Testis (tissue), 3 donors: Measurements from ENCODE around the gene TCF12. TPM values are rescaled to one million over a fixed set of nuclear protein-coding genes. Genes with fewer than 3 reads are reported as not detected.

Experiments used
- DNase-seq: peaks from one replicate; pipeline ENCODE4 v3.0.0-alpha.2; 2019
- H3K27ac ChIP-seq, 2 donors: fragments of 200-600 bp; sonication (generic); one replicate each; pipeline ENCODE4 v1.5.1; 2019
- H3K27me3 ChIP-seq: fragments of 200-600 bp; sonication (generic); one replicate; pipeline ENCODE4 v1.5.1; 2019
- H3K36me3 ChIP-seq: fragments of 200-600 bp; sonication (generic); one replicate; pipeline ENCODE4 v1.5.1; 2017; ENCODE audit warnings: low read depth; ENCODE audit errors: missing control alignments
- H3K4me1 ChIP-seq: fragments of 200-600 bp; sonication (generic); one replicate; pipeline ENCODE4 v1.5.1; 2019
- H3K4me3 ChIP-seq, 2 donors: fragments of 200-600 bp; sonication (generic); one replicate each; pipeline ENCODE4 v1.5.1; 2017 to 2019
- H3K9me3 ChIP-seq: fragments of 200-600 bp; sonication (generic); one replicate; pipeline ENCODE4 v1.5.1; 2017
- POLR2A ChIP-seq: fragments of 450-650 bp; IDR thresholded peaks from one replicate; pipeline ENCODE4 v1.6.1; 2017; ENCODE audit warnings: antibody characterized with exemption, mild to moderate bottlenecking, moderate library complexity
- WGBS, 2 donors: methylation state at CpG; one replicate each; pipeline ENCODE4 v1.1.5; 2018; 5-methylcytosine and 5-hydroxymethylcytosine counted together
- intact Hi-C: fragments of 100-400 bp; cut with DNase I; formaldehyde crosslinking; loops from one replicate; pipeline ENCODE4 v1.15.1; 2023; ENCODE audit warnings: low total_unique reads
- polyA plus RNA-seq: library from polyadenylated mRNA; stranded (reverse); fragments of 350-450 nt; fragmentation: Illumina TruSeq; extraction: RNeasy Lipid Tissue Mini Kit (QIAGEN cat#74804); gene quantifications from one replicate; pipeline ENCODE4 v1.2.3, GENCODE V29; 2014; ENCODE audit warnings: low read depth, low replicate concordance; ENCODE audit not compliant: insufficient read depth
- total RNA-seq, 2 donors: library from RNA; depleted of rRNA; stranded (reverse); fragments of >200 nt; gene quantifications; one replicate each; pipeline ENCODE4 v1.2.3, GENCODE V29; 2016
- TF ChIP-seq, protein P1 (sequence below), 3 experiments: fragments of 450-650 bp in 2 of 3; fragments of 200-600 bp in 1 of 3; sonication (generic) in 1 of 3; IDR thresholded peaks; one replicate each; pipeline ENCODE4 v1.5.1; 2016 to 2019; ENCODE audit warnings: antibody characterized with exemption in 3 of 3, mild to moderate bottlenecking in 2 of 3, moderate library complexity in 1 of 3

The TCF12 gene
- total and polyA plus RNA-seq, 3 donors from 2014 or later, result 51.8 to 152 (median 146) TPM

DNA sequence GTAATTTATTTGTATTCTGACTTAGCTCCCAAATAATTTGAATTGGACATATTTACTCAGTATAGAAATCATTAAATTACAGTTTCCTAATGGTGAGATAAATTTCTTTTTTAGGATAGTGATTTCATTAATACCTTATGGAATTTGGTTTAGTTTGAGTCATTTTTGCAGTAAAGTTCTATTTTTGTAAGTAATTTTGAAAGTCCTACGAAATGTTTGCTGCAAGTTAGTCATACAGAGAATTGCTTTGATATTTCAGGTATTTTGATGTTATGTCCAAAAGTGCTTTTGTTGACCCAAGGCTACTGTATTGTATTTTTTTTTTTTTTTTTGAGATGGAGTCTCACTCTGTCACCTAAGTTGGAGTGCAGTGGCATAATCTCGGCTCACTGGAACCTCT is 41.7 kb downstream of the TCF12 start:
- WGBS, 2 donors, result 91 to 98% methylated on average over 2 of the region's 2 CpGs
- Histone ChIP-seq H3K36me3 (no peaks in the 10 kb centered on the region), H3K9me3 (no peaks in the 10 kb centered on the region), H3K4me3 (no peak overlapping the region), H3K27ac (no peak overlapping the region), H3K4me1 (no peaks in the 10 kb centered on the region), H3K27me3 (no peaks in the 10 kb centered on the region)
- intact Hi-C loops, result no loop called here
- no peak for TF ChIP-seq POLR2A
- TF ChIP-seq, protein P1, sequence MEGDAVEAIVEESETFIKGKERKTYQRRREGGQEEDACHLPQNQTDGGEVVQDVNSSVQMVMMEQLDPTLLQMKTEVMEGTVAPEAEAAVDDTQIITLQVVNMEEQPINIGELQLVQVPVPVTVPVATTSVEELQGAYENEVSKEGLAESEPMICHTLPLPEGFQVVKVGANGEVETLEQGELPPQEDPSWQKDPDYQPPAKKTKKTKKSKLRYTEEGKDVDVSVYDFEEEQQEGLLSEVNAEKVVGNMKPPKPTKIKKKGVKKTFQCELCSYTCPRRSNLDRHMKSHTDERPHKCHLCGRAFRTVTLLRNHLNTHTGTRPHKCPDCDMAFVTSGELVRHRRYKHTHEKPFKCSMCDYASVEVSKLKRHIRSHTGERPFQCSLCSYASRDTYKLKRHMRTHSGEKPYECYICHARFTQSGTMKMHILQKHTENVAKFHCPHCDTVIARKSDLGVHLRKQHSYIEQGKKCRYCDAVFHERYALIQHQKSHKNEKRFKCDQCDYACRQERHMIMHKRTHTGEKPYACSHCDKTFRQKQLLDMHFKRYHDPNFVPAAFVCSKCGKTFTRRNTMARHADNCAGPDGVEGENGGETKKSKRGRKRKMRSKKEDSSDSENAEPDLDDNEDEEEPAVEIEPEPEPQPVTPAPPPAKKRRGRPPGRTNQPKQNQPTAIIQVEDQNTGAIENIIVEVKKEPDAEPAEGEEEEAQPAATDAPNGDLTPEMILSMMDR (IDR thresholded peaks at IDR 0.05), result no peak
- no peak for DNase-seq

DNA sequence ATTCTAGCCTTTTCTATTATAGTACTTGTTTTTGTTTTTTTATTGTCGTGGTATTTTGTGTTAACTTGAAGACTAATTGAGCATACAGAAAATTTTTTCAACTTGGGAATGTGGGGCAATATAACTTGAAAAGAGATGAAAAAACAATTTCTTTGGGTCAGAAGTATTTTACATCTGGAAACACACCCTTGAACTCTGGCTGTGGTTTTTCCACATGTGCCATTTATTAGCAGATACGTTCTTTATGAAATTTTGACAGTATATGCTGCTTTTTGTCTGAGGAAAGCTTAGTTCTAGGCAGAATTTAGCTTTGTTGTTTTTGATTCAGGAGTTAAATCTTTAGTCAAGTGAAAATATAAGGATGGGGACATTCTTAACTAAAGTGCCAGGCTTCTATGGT is 44.7 kb downstream of the TCF12 start:
- no peak for DNase-seq
- no peak overlapping the region for H3K27ac ChIP-seq
- no peak for TF ChIP-seq POLR2A
- TF ChIP-seq, protein P1 (IDR thresholded peaks at IDR 0.05), result no peak
- no peaks in the 10 kb centered on the region for H3K36me3 ChIP-seq
- intact Hi-C loops, result no loop called here
- WGBS, 2 donors, result 73 to 74% methylated on average over 2 of the region's 2 CpGs
- H3K9me3 ChIP-seq, result no peaks in the 10 kb centered on the region
- H3K27me3 ChIP-seq, result no peaks in the 10 kb centered on the region
- no peak overlapping the region for H3K4me3 ChIP-seq
- peaks cover 9% of the 10 kb centered on the region for H3K4me1 ChIP-seq

DNA sequence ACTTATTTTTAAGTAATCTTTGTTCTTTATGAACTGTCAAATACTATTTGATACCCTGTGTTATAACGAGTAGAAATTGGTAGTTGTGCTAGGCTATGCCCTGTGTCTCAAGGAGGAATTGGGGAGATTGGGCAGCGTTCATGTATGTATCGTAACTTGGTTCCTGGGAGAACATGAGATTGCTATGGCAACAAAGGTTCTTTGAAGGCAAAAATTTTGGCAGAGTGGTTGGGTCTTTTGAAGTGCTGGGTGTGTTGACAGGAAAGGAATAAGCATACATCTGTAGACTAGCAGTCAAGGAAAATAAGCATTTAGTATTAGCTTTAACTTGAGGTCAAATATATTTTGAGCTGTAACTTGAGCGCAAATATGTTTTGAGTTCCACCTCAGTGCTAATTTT is 45.3 kb downstream of the TCF12 start:
- Histone ChIP-seq H3K9me3 (no peaks in the 10 kb centered on the region), H3K4me3 (no peak overlapping the region), H3K4me1 (peaks cover 9% of the 10 kb centered on the region), H3K36me3 (no peaks in the 10 kb centered on the region), H3K27me3 (no peaks in the 10 kb centered on the region), H3K27ac (no peak overlapping the region)
- intact Hi-C loops, result no loop called here
- no peak for DNase-seq
- 89% methylated on average over 4 of the region's 4 CpGs for WGBS, 2 donors
- TF ChIP-seq, protein P1 (IDR thresholded peaks at IDR 0.05), result no peak
- no peak for TF ChIP-seq POLR2A

DNA sequence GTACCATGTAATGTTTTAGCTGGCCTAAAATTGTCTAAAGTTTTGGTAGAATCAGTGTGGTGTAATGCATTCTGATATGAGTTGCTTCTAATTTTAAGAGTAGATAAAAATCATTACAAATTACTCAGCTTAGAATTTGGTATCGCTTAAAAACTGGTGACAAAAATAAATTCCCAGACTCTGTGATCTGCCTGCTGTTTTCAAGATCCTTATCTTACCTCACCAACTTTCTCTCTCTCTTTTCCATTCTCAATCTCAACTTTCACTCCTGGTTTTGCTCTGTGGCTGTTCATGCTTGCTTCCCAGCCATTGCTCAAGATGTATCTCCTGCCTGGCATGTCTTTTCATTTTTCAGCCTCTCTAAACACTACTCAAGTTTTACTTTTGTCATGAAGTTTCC is 45.7 kb downstream of the TCF12 start:
- intact Hi-C loops, result no loop called here
- WGBS, 2 donors, result 71 to 83% methylated on average over 1 of the region's 1 CpG
- Histone ChIP-seq H3K4me1 (peaks cover 9% of the 10 kb centered on the region), H3K36me3 (no peaks in the 10 kb centered on the region), H3K27ac (no peak overlapping the region), H3K27me3 (no peaks in the 10 kb centered on the region), H3K9me3 (no peaks in the 10 kb centered on the region), H3K4me3 (no peak overlapping the region)
- DNase-seq, result no peak
- TF ChIP-seq, protein P1 (IDR thresholded peaks at IDR 0.05), result no peak
- no peak for TF ChIP-seq POLR2A

DNA sequence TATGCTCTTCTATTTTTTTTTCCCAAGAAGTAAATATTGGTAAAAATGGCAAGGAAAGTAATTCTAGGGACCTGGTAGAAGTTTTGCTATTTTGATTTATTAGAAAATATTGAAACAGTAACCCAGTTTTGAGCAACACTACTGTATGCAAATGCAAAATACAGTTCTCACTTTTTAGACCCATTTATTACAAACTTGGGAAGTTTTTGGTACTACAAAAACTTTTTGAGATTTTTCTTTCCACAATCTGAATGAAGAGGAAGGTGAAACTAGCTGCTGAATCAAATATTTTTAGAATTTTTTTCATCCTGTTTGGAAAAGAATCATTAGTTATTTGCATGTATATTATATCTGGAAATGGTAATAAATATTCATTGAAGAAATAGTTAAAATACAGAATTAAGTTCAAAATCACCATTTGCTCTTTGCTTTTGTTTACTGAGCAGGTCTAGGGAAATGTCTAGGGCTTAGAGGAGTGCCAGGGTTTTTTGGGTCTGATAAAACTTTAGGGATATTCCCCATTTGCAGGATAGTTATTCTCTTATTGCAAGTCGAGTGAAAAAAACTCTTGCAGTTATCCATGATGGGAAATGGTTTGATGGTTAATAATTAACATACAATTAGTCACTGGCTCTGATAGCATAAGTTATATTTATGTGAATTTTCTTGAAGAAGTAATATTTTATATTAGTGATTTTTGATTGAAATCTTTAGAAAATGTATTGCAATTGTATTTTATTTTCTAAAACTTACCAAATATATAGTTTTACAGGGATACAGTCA is 47.0 kb downstream of the TCF12 start:
- Histone ChIP-seq H3K4me3 (no peak overlapping the region), H3K9me3 (no peaks in the 10 kb centered on the region), H3K36me3 (no peaks in the 10 kb centered on the region), H3K4me1 (peaks cover 9% of the 10 kb centered on the region), H3K27me3 (no peaks in the 10 kb centered on the region), H3K27ac (no peak overlapping the region)
- DNase-seq, result no peak
- intact Hi-C loops, result no loop called here
- 70 to 95% methylated on average over 1 of the region's 1 CpG for WGBS, 2 donors
- no peak for TF ChIP-seq POLR2A
- TF ChIP-seq, protein P1 (IDR thresholded peaks at IDR 0.05), result no peak
